ENCODE measurements around the gene IMPDH2.

IMPDH2 gene

GRCh38 chr3:49028673-49029562 lies at the start of gene IMPDH2:
TSS of gene IMPDH2 (minus strand) at chr3:49029398. CDS start at chr3:49029350, 48 bp downstream.
- no peak for DNase-seq

- DNase-seq, result no peak
These were observed 47.4 kb upstream of the IMPDH2 start for GRCh38 chr3:49076646-49077045.

GRCh38 chr3:49076116-49076515 lies 46.9 kb upstream of the IMPDH2 start:
- DNase-seq, result no peak

GRCh38 chr3:49058011-49058410 lies 28.8 kb upstream of the IMPDH2 start:
- DNase-seq, result no peak

GRCh38 chr3:49057268-49057667 lies 28.1 kb upstream of the IMPDH2 start:
- DNase-seq, result no peak

- DNase-seq, result no peak
These were observed 25.2 kb upstream of the IMPDH2 start for GRCh38 chr3:49054344-49054862.

- no peak for DNase-seq
These were observed 24.3 kb upstream of the IMPDH2 start for GRCh38 chr3:49053543-49053942.

- no peak for DNase-seq
These were observed 6.1 kb upstream of the IMPDH2 start for GRCh38 chr3:49035281-49035680.

GRCh38 chr3:49034650-49035049 lies 5.5 kb upstream of the IMPDH2 start:
- DNase-seq, result no peak

- DNase-seq, result no peak
These were observed 3.6 kb upstream of the IMPDH2 start for GRCh38 chr3:49032646-49033304.

GRCh38 chr3:49030321-49030720 lies 1.1 kb upstream of the IMPDH2 start:
- no peak for DNase-seq

GRCh38 chr3:49029563-49029884 lies 326 bp upstream of the IMPDH2 start:
- DNase-seq, result no peak

GRCh38 chr3:49028298-49028672 lies 913 bp downstream of the IMPDH2 start:
- DNase-seq, result no peak

GRCh38 chr3:49027634-49028033 lies 1.6 kb downstream of the IMPDH2 start:
- no peak for DNase-seq

- DNase-seq, result no peak
These were observed 2.7 kb downstream of the IMPDH2 start for GRCh38 chr3:49026536-49026935.

GRCh38 chr3:49025793-49026520 lies 3.2 kb downstream of the IMPDH2 start:
- DNase-seq, result no peak

GRCh38 chr3:49025005-49025792 lies 4.0 kb downstream of the IMPDH2 start:
- no peak for DNase-seq

GRCh38 chr3:49024449-49024848 lies 4.7 kb downstream of the IMPDH2 start:
- DNase-seq, result no peak

- no peak for DNase-seq
These were observed 5.4 kb downstream of the IMPDH2 start for GRCh38 chr3:49023775-49024174.

- DNase-seq, result no peak
These were observed 6.5 kb downstream of the IMPDH2 start for GRCh38 chr3:49022688-49023171.

GRCh38 chr3:49021813-49022687 lies 7.1 kb downstream of the IMPDH2 start, which contains the start of gene NDUFAF3:
TSS of gene NDUFAF3 (plus strand) at chr3:49022121. CDS start at chr3:49022145, 24 bp downstream.
- no peak for DNase-seq
